NCI-H2227 treated with DMSO at 0.1 percent for 48 hours (cell line): Measurements from ENCODE around the gene CAMKK1.
A peak's percentile ranks its signal among the peaks of the same experiment; 100 is the strongest.

ENCODE experiments used
- DNase-seq: peaks from one replicate; lab custom pipeline; 2025; lab: John Stamatoyannopoulos, UW

CAMKK1 gene

DNA sequence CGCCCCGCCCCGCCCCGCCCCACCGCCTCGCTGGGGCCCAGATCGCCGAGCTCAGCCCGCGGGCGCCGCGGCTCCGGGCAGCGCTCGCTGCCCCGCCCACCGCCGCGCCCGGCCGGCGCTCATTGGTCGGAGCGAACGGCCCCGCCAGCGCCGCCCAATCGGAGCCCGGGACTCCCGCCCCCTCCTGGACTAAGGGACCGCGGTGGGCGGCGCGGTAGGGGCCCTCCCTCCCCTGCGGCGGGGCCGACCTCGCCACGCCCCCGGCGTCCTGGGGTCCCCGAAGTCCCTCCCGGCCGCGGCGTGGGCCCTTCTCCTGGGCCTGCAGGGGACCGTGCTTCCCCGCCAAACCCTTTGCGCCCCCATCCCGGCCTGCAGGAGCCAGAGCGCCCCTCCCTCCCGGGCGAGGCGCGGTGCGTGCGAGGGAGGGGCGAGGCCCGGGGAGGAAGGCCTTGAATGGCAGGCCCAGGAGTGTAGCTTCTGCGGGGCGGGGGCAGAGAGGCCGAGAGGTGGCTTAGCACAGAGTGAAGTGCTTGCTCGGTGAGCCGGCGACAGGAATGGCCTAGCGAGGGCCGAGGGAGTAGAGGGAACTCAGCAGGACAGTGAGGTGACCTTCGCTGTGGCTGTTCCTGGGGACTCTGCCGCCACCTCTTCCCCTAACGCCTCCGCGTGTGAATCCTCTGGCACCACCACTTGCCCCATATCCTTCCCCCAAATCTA is at the start of gene CAMKK1:
TSS of gene CAMKK1 (minus strand) at position 51 of the 717 bp plus-strand sequence. CDS start 7,366 bp downstream, outside the sequence.
- DNase-seq, result peak; percentile 54

DNA sequence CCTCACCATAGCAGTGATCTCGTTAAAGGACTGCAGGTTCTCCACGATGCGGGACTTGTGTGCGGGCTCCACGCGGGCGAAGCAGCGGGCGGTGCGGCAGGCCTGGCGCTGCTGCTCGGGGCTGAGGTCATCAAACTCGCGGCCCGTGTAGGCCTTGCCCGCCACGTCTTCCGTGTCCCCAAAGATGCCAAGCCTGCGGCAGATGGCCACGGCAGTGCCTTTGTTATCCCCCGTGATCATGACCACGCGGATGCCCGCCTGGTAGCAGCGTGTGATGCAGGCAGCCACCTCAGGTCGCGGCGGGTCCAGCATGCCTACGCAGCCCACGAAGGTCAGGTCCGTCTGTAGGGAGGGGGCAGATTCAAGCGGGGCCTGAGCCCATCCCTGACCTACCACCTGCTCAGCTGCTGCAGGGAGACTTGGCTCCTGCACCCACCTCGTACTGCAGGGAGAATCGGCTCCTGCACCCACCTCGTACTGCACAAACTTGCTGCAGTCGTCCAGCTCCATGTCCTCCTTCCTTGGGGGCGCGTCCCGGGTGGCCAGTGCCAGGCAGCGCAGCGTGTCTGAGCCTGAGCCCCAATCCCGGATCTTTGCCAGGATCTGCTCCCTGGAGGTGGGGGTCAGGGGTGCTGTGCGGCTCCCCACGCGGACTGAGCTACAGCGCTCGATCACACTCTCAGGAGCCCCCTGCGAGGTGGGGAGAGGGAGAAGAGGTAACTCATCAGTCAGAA is 48.3 kb upstream of the CAMKK1 start:
- no peak for DNase-seq

DNA sequence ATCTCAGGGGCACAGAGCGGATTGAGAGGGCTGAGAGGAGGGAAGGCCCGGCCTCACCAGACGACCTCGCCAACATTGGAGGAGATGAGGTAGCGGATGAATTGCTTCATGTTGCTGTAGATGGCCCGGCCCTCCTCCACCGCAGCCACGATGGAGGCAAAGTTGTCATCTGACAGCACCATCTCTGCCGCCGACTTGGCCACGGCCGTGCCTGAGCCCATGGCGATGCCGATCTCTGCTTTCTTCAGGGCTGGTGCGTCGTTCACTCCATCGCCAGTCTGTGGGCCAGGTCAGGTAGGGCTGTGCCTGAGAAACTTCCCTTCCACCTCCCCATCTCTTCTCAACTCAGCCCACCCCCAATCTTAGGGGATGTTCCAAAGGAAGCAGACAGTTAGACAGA is 44.5 kb upstream of the CAMKK1 start:
- no peak for DNase-seq

DNA sequence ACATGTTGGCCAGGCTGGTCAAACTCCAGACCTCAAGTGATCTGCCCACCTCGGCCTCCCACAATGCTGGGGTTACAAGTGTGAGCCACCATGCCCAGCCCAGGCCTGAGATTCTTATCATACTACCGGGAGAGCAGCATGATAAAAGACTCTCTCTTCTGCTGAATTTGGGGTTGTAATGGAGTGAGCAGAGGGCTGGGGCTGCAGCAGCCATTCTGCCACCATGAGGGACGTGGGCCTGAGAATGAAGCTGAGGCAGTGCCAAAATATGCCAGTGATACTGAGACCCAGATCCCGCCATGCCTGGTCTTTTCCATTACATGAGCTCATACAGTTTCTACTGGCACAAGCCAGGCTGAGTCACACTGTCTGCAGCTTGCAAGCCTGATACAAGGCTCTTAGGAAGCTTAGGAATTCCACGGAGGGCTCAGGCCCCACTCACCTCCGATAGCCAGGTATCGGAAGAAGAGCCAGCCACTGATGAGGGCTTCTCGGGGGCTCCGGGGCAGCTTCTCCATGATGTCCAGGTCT is 43.0 kb upstream of the CAMKK1 start:
- DNase-seq, result no peak

- DNase-seq, result peak; percentile 58
Observed at GRCh38 chr17:3935140-3935542, 42.3 kb upstream of the CAMKK1 start.

GRCh38 chr17:3929764-3930163 is 36.9 kb upstream of the CAMKK1 start:
- DNase-seq, result no peak

- DNase-seq, result no peak
Observed at GRCh38 chr17:3929181-3929580, 36.3 kb upstream of the CAMKK1 start.

DNA sequence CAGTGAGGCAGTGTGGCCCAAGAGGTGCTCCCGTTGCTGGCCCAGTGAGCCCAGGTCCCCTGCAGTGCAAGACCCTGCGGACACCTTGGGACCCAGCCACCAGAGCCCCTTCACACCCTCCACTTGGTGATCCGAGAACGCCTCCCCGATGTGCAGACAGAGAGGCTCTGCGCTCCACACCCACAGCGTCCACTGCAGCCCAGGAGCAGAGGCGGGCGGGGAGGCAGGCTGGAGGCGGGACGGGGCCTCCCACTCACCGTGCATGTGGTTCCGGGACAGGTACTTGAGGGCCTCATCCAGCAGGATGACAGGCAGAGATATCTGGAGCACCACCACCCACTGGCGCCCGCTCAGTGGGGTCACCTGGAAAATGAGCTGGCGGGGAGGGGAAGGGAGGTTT is 35.6 kb upstream of the CAMKK1 start:
- no peak for DNase-seq

GRCh38 chr17:3927628-3928340 is 34.9 kb upstream of the CAMKK1 start:
- no peak for DNase-seq

DNA sequence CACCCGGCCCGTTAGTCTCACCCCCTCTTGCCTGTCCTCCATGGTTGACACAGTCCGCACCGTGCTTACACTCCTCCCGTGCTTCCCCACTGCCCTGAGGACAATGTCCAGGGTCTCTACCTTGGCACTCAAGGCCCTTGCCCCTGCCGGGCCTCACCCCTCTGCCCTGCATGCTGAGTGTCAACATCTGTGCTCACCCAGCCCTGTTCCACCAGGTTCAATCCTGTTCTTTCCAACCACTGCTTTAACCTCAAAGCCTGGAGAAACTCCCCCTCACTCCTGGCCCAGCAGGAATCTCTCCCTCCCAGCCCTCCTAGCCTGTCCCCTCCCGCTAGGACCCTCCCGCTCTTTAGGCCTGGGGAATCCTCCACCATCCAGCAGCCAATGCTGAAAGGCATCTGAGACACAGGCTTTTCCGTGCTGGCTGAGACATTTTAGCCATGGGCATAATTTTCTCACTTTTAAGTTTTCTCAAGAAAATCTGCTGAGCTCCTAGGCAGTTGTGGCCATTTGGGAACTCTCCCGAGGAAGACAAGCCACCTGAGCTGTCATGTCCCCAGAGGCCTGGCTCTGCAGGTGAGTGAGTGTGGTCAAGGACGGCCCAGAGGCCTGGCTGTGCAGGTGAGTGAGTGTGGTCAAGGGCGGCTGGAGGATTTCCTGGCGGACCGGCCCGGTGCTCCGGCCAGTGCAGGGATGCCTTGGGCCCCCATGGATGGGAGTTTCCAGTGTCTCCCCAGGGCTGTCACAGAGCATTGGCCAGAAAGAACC is 34.2 kb upstream of the CAMKK1 start:
- no peak for DNase-seq

- no peak for DNase-seq
Observed at GRCh38 chr17:3925684-3926485, 33.0 kb upstream of the CAMKK1 start.

DNA sequence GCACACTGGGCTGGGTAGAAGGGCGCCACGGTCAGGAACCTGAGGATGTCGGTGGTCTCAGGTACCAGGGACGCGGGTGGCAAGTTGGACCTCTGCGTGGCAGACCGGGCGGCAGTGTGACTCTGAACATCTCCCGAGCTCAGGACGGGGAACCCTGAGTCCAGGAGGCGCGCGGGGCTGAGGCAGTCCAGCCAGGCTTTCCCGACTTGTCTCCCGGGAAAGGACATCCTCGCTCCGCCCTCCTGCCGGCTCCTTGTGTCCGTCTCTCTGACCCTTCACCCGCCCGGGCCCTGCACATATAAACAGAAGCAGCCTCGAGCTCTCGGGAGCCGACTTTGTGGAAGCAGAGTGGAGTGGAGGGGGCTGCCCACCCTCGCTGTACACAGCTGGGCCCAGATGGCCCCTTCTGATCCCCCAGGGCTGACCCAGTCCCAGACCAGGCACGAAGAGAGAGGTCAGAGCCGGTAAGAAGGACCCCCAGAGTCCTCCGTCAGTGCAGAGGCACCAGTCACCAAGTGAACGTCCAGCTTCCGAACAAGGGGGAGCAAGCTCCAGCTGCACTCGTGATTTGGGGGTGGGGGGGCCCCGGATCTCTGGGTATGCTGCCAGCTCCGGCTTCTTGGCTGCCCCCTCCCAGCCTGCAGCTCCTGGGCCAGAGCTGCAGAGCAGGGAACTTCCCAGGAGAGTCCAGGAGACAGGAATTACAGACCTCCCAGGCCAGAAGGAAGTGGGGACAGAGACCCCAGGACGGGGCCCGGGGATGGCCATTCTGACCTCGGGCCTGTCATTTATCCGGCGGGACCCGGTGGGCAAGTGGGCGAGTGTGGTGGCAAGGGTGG is 31.9 kb upstream of the CAMKK1 start:
- no peak for DNase-seq

DNA sequence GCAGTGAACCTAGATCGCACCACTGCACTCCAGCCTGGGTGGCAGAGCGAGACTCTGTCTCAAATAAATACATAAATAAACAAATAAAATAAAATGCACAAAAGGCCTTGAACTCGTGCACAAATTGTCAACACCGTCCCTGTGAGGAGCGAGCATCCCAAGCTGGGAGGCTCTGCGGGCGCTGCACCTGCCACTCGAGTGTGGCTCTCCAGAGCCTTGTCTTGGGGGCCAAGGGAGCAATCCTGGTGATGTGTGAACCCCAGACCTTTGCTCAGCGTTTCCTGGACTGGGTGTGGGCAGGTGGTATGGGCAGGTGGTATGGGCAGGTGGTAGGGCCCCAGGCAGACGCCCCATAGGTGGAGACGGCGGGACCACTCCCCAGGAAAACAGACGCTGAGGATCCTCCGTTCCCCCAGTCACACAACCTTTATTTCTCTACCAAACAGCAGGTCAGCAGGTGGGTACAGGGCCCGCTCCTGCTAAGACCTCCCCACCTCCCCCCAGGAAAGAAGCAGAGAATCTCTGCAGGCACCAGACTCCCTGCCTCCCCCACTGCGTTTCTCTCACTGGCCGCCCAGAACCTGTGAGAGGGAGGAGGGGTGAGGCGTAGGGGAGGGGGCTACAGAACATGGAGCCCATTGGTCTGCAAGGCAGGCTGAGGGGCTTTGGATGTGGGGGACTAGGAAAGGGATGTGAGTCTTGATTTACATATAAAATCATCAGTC is 30.8 kb upstream of the CAMKK1 start:
- no peak for DNase-seq

- DNase-seq, result no peak
Observed at GRCh38 chr17:3922765-3923164, 29.9 kb upstream of the CAMKK1 start.

GRCh38 chr17:3921502-3922319 is 28.9 kb upstream of the CAMKK1 start:
- no peak for DNase-seq

DNA sequence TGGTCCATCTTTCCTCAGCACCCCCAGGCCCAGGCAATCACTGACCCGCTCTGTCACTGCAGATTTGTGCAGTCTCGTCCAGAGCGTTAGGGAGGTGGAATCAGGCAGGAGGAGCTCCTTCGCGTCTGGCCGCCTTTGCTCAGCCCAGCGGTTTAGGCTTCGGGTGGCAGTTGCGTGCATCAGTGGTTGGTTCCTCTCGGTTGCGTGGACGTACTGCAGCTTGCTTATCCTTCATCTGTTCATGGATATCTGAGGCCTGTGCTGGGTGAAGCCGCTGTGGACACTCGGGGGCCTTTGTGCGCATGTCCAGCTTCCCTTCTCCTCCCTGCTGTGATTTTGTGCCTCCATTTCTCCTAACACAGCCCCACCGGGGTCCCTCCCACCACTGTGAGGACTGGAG is 28.2 kb upstream of the CAMKK1 start:
- DNase-seq, result no peak

DNA sequence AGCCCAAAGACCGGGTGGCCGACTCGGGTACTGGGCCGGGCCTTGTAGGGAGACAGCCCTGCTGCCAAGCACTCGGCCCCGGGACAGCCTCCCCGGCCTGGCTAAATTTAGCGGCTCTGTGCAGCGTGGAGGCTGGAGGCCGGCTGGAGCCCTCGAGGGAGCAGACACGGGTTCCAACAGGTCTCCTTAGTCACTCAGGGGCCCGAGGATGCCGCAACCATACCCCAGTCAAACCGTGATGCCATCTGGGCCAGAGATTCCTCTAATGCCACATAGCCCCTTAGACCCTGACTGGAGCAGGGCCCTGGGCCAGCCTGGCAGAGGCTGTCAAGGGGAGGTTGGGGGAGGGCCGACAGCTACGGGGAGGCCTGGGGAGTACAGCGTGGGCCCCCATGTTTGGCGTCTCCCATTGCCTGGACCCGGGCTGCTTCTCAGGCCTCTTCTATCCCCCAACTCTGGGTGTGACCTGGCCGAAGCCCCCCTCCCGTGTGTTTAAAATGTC is 26.3 kb upstream of the CAMKK1 start:
- no peak for DNase-seq

GRCh38 chr17:3918372-3919122 is 25.7 kb upstream of the CAMKK1 start:
- DNase-seq, result no peak
